GM12878 (cell line): ENCODE measurements around the gene EGFR. TPM values are rescaled to one million over a fixed set of nuclear protein-coding genes. Genes with fewer than 3 reads are reported as not detected.

ENCODE experiments used
- ATAC-seq: fragments of 200-7000 bp; cut with Tn5 transposase; 3 replicates; pipeline ENCODE4 v1.9.1; 2020; ENCODE audit warnings: mild to moderate bottlenecking, moderate library complexity
- BruUV-seq: library from RNA; stranded (reverse); fragments of 400-500 nt; replicated peaks from 2 replicates; lab custom pipeline; 2021; lab: Mats Ljungman, UMichigan
- CTCF ChIA-PET: fragments of 300-600 bp; sonication (Branson Sonifier 250); formaldehyde crosslinking; extraction: SDS; loops from one replicate; lab custom pipeline; 2021; ENCODE audit warnings: inconsistent platforms; lab: Yijun Ruan, JAX
- POLR2A ChIA-PET: fragments of 350-600 bp; formaldehyde crosslinking; extraction: SDS; loops from one replicate; lab custom pipeline; 2021; ENCODE audit warnings: inconsistent platforms; lab: Charles Lee
- RAD21 ChIA-PET: fragments of 300-600 bp; sonication (Branson Sonifier 250); formaldehyde crosslinking; loops from one replicate; lab custom pipeline; 2023; ENCODE audit warnings: antibody characterized with exemption; ENCODE audit not compliant: unreplicated experiment; lab: Charles Lee
- SMC1A ChIA-PET: fragments of 300-600 bp; sonication (Branson Sonifier 250); formaldehyde crosslinking; loops from one replicate; lab custom pipeline; 2023; ENCODE audit not compliant: unreplicated experiment, uncharacterized antibody; lab: Charles Lee
- DNase-seq: peaks from one replicate; pipeline ENCODE4 v3.0.0-alpha.2; 2011; ENCODE audit warnings: low read depth, low spot score
- FAIRE-seq: peaks from 3 replicates; lab custom pipeline; 2011; peaks lifted over from hg19 to GRCh38; lab: Jason Lieb, UNC
- H2AFZ ChIP-seq: 2 replicates; pipeline ENCODE4 v1.6.0; 2011; ENCODE audit warnings: low read depth, low read length, control low read depth; ENCODE audit not compliant: control insufficient read depth
- H3K27ac ChIP-seq: 2 replicates; pipeline ENCODE4 v1.5.1; 2011; ENCODE audit warnings: control low read depth; ENCODE audit not compliant: control insufficient read depth, insufficient read depth
- H3K27me3 ChIP-seq, 2 experiments: replicated peaks in 1 of 2; 2 replicates each; pipeline versions ENCODE4 v1.6.0 to v1.6.1; 2011; ENCODE audit warnings: low read length in 1 of 2; ENCODE audit not compliant: control insufficient read depth in 2 of 2, insufficient read depth in 2 of 2
- H3K36me3 ChIP-seq, 2 experiments: 2 replicates each; pipeline ENCODE4 v1.5.1; 2011; ENCODE audit warnings: low read length in 1 of 2; ENCODE audit not compliant: control insufficient read depth in 2 of 2, insufficient read depth in 2 of 2
- H3K4me1 ChIP-seq: 2 replicates; pipeline ENCODE4 v1.6.1; 2011; ENCODE audit warnings: mild to moderate bottlenecking, low read length, moderate library complexity, mixed read lengths; ENCODE audit not compliant: control insufficient read depth, insufficient read depth
- H3K4me2 ChIP-seq: 2 replicates; pipeline ENCODE4 v1.6.0; 2011; ENCODE audit warnings: control low read depth; ENCODE audit not compliant: control insufficient read depth, insufficient read depth
- H3K4me3 ChIP-seq: fragments of 200-600 bp; sonication (generic); 2 replicates; pipeline ENCODE4 v1.5.1; 2016
- H3K79me2 ChIP-seq: 2 replicates; pipeline ENCODE4 v1.6.0; 2011; ENCODE audit warnings: low read length; ENCODE audit not compliant: control insufficient read depth, insufficient read depth
- H3K9ac ChIP-seq: 2 replicates; pipeline ENCODE4 v1.8.0; 2011; ENCODE audit warnings: low read length, control low read depth, mixed read lengths; ENCODE audit not compliant: control insufficient read depth, insufficient read depth
- H3K9me3 ChIP-seq: replicated peaks from 3 replicates; pipeline ENCODE4 v1.5.1; 2011; ENCODE audit warnings: mild to moderate bottlenecking, low read length; ENCODE audit not compliant: control insufficient read depth, insufficient read depth
- H4K20me1 ChIP-seq: 2 replicates; pipeline ENCODE4 v1.6.0; 2011; ENCODE audit not compliant: control insufficient read depth, insufficient read depth
- ATF7 ChIP-seq: fragments of 450-650 bp; IDR thresholded peaks from 2 replicates; pipeline ENCODE4 v1.6.1; 2016; ENCODE audit warnings: low read depth, mild to moderate bottlenecking
- BACH1 ChIP-seq: fragments of 450-650 bp; IDR thresholded peaks from 2 replicates; pipeline ENCODE4 v1.6.1; 2017; ENCODE audit warnings: mild to moderate bottlenecking, borderline replicate concordance
- BHLHE40 ChIP-seq, 2 experiments: fragments of 450-650 bp in 1 of 2; IDR thresholded peaks; 2 replicates each; pipeline ENCODE4 v1.6.1; 2011 to 2017; ENCODE audit warnings: low read depth in 2 of 2, borderline replicate concordance in 1 of 2, improper control_type of control experiment in 1 of 2, low read length in 1 of 2, mild to moderate bottlenecking in 1 of 2
- ETV6 ChIP-seq, 2 experiments: fragments of 450-650 bp in 1 of 2; IDR thresholded peaks in 1 of 2; conservative IDR thresholded peaks in 1 of 2; 2 replicates each; pipeline ENCODE4 v1.6.1; 2014; ENCODE audit warnings: antibody characterized with exemption in 1 of 2, borderline replicate concordance in 1 of 2, low read depth in 1 of 2, mild to moderate bottlenecking in 1 of 2, moderate library complexity in 1 of 2
- EZH2 ChIP-seq: IDR thresholded peaks from 2 replicates; pipeline ENCODE4 v1.6.1; 2012; ENCODE audit warnings: low read depth, mild to moderate bottlenecking, control low read depth, inconsistent platforms, low read length, borderline replicate concordance; ENCODE audit not compliant: control insufficient read depth
- FOXK2 ChIP-seq: fragments of 450-650 bp; IDR thresholded peaks from 2 replicates; pipeline ENCODE4 v1.6.1; 2017; ENCODE audit warnings: mild to moderate bottlenecking, moderate library complexity
- MTA3 ChIP-seq: IDR thresholded peaks from 2 replicates; pipeline ENCODE4 v1.6.1; 2012; ENCODE audit warnings: low read length, inconsistent platforms, borderline replicate concordance
- MXI1 ChIP-seq: fragments of 150-350 bp; IDR thresholded peaks from 2 replicates; pipeline ENCODE4 v1.6.1; 2011; ENCODE audit warnings: low read depth, mild to moderate bottlenecking, inconsistent platforms, low read length, improper control_type of control experiment
- NBN ChIP-seq: fragments of 450-650 bp; IDR thresholded peaks from 2 replicates; pipeline ENCODE4 v1.6.1; 2016
- PAX5 ChIP-seq: IDR thresholded peaks from 2 replicates; pipeline ENCODE4 v1.6.1; 2011; ENCODE audit warnings: low read depth, low read length, borderline replicate concordance
- POU2F2 ChIP-seq: IDR thresholded peaks from 3 replicates; pipeline ENCODE4 v1.6.1; 2011; ENCODE audit warnings: low read depth, mild to moderate bottlenecking, low read length, borderline replicate concordance
- SMC3 ChIP-seq: IDR thresholded peaks from 2 replicates; pipeline ENCODE4 v1.6.1; 2011; ENCODE audit warnings: low read length, improper control_type of control experiment, borderline replicate concordance
- TBL1XR1 ChIP-seq: IDR thresholded peaks from 2 replicates; pipeline ENCODE4 v1.6.1; 2012; ENCODE audit warnings: low read depth, low read length, improper control_type of control experiment
- TCF12 ChIP-seq: IDR thresholded peaks from 2 replicates; pipeline ENCODE4 v1.6.1; 2011; ENCODE audit warnings: low read depth, mild to moderate bottlenecking, low read length
- WGBS: methylation state at CpG from one replicate; pipeline ENCODE4 v1.1.6; 2016; ENCODE audit warnings: low lambda C conversion rate; ENCODE audit not compliant: insufficient replicate concordance, insufficient coverage; ENCODE audit errors: missing lambda C conversion rate; 5-methylcytosine and 5-hydroxymethylcytosine counted together
- in situ Hi-C: fragments of 300-500 bp; cut with MboI; formaldehyde crosslinking; loops from 9 replicates; pipeline ENCODE4 v1.14.3; 2018; ENCODE audit warnings: mixed read lengths
- intact Hi-C: fragments of 100-400 bp; cut with micrococcal nuclease; formaldehyde crosslinking; loops from one replicate; pipeline ENCODE4 v1.14.2; 2022; ENCODE audit not compliant: unreplicated experiment
- polyA plus RNA-seq, 11 experiments: library from polyadenylated mRNA; depleted of rRNA in 4 of 11; unstranded in 6 of 11; stranded (reverse) in 5 of 11; fragments of >200 nt; fragmentation: Nextera tagmentation in 4 of 11; fragmentation: Illumina TruSeq in 1 of 11; extraction: Ambion mirVana in 4 of 11; extraction: Trizol in 1 of 11; gene quantifications; 1 replicate in 1 of 11; 2 replicates in 10 of 11; pipeline versions ENCODE4 v1.2.1 to v1.2.3, GENCODE V29; 2011 to 2016; ENCODE audit warnings: inconsistent platforms in 2 of 11, missing spikeins in 2 of 11, low read depth in 1 of 11
- total RNA-seq, 4 experiments: library from RNA; depleted of rRNA in 3 of 4; stranded (reverse); fragments of >200 nt in 3 of 4; fragmentation: Illumina TruSeq in 1 of 4; extraction: Trizol in 1 of 4; gene quantifications; 2 replicates each; pipeline versions ENCODE4 v1.2.1 to v1.2.3, GENCODE V29; 2013 to 2021
- TF ChIP-seq, protein P1 (sequence below): fragments of 450-650 bp; IDR thresholded peaks from 2 replicates; pipeline ENCODE4 v1.6.1; 2016; ENCODE audit warnings: mild to moderate bottlenecking, moderate library complexity, borderline replicate concordance

The EGFR gene
- total and polyA plus RNA-seq, 10 of the 15 experiments (the other 5 are each of a cell fraction or from before 2014, with no cell fraction given): 0.01 to 0.31 TPM; not detected in 8

DNA sequence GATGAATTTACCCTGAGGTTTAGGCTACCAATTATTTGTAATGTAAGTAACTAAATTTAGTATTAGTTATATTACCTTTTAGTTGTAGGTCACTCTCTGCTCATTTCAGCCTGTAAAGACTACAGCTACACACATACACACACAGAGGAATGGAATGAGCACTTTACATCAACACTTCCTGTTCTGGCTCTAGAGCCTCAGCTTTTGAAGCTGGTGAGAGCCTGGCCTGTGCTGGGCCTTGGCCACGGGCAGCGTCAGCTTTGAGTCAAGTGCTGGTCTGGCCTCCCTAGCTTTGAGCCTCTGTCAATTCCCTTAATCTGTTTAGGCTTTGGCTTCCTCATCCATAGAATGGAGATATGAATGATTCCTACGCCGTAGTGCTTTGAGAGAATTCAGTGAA lies 141.7 kb downstream of the EGFR start:
- FAIRE-seq: no peak
- 31% methylated on average over 4 of the region's 4 CpGs for whole genome bisulfite sequencing

More for the DNA sequence above, 141.7 kb downstream of the EGFR start:
- no peak overlapping the region for H2AFZ ChIP-seq
- no peak overlapping the region for H3K27ac ChIP-seq
- H3K27me3 ChIP-seq: no peaks in the 10 kb centered on the region; a peak in 1 of 4 replicates
- BruUV-seq: no TSS peak
- H3K79me2 ChIP-seq: no peaks in the 10 kb centered on the region
- H3K4me2 ChIP-seq: no peak overlapping the region
- DNase-seq: no peak
- H3K9ac ChIP-seq: no peak overlapping the region
- H3K9me3 ChIP-seq: no peaks in the 10 kb centered on the region
- RAD21 ChIA-PET: no interaction called here
- H3K4me3 ChIP-seq: no peak overlapping the region
- intact Hi-C loops: no loop called here
- no peaks in the 10 kb centered on the region for H4K20me1 ChIP-seq
- POLR2A ChIA-PET: no interaction called here
- CTCF ChIA-PET: no interaction called here
- no peaks in the 10 kb centered on the region for H3K36me3 ChIP-seq
- SMC1A ChIA-PET: no interaction called here
- TF ChIP-seq SMC3 (no peak), POU2F2 (no peak), MXI1 (no peak), MTA3 (no peak), ETV6 (conservative IDR thresholded peaks at IDR 0.05 in 1 of 2, IDR thresholded peaks at IDR 0.05 in 1 of 2; ENCODE audit: borderline replicate concordance in 1 of 2, low read depth in 1 of 2) (no peak), PAX5 (no peak), EZH2 (no peak), BHLHE40 (IDR thresholded peaks at IDR 0.05; ENCODE audit: borderline replicate concordance in 1 of 2, low read depth in 2 of 2, low read length in 1 of 2) (no peak), BACH1 (no peak), TCF12 (no peak), FOXK2 (no peak), NBN (no peak), ATF7 (no peak), TBL1XR1 (no peak)
- TF ChIP-seq, protein P1, sequence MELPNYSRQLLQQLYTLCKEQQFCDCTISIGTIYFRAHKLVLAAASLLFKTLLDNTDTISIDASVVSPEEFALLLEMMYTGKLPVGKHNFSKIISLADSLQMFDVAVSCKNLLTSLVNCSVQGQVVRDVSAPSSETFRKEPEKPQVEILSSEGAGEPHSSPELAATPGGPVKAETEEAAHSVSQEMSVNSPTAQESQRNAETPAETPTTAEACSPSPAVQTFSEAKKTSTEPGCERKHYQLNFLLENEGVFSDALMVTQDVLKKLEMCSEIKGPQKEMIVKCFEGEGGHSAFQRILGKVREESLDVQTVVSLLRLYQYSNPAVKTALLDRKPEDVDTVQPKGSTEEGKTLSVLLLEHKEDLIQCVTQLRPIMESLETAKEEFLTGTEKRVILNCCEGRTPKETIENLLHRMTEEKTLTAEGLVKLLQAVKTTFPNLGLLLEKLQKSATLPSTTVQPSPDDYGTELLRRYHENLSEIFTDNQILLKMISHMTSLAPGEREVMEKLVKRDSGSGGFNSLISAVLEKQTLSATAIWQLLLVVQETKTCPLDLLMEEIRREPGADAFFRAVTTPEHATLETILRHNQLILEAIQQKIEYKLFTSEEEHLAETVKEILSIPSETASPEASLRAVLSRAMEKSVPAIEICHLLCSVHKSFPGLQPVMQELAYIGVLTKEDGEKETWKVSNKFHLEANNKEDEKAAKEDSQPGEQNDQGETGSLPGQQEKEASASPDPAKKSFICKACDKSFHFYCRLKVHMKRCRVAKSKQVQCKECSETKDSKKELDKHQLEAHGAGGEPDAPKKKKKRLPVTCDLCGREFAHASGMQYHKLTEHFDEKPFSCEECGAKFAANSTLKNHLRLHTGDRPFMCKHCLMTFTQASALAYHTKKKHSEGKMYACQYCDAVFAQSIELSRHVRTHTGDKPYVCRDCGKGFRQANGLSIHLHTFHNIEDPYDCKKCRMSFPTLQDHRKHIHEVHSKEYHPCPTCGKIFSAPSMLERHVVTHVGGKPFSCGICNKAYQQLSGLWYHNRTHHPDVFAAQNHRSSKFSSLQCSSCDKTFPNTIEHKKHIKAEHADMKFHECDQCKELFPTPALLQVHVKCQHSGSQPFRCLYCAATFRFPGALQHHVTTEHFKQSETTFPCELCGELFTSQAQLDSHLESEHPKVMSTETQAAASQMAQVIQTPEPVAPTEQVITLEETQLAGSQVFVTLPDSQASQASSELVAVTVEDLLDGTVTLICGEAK: no peak
- in situ Hi-C loops: no loop called here
- no peaks in the 10 kb centered on the region for H3K4me1 ChIP-seq
- ATAC-seq: no peak
